Vagina (tissue), 2 donors: ENCODE measurements around the gene MYO9A.

Experiments
- CTCF ChIP-seq, 3 experiments: fragments of 450-650 bp in 2 of 3; fragments of 200-600 bp in 1 of 3; sonication (generic) in 1 of 3; IDR thresholded peaks; one replicate each; pipeline ENCODE4 v1.5.1; 2017 to 2019; ENCODE audit warnings: antibody characterized with exemption in 3 of 3, mild to moderate bottlenecking in 2 of 3, moderate library complexity in 2 of 3
- POLR2A ChIP-seq, 2 donors: fragments of 450-650 bp; IDR thresholded peaks; one replicate each; pipeline ENCODE4 v1.6.1; 2017; ENCODE audit warnings: antibody characterized with exemption in 2 of 2, mild to moderate bottlenecking in 2 of 2, moderate library complexity in 2 of 2
- POLR2AphosphoS5 ChIP-seq, 2 donors: sonication (generic); formaldehyde crosslinking; IDR thresholded peaks; one replicate each; pipeline ENCODE4 v1.9.0; 2017; ENCODE audit warnings: antibody characterized with exemption in 2 of 2, mild to moderate bottlenecking in 2 of 2, low read depth in 1 of 2; ENCODE audit not compliant: insufficient read depth in 1 of 2

DNA sequence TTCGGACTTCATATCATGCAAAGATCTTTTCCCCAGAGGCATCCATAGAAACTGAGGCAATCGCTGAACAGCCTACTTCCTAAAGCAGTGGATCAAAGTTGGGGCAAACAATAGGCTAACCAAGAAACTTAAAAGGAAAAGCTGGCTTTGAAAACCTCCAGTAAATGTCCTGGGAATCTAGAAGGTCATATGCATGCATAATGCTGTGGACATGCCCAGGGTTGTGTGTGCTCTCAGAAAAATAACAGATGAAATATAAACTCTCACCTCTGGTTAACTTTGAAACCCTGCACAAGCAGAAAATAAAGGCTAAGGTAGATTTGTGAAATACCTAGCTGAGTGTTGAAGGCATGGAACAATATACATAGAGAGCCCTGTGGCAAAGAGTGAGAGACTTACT, 96.3 kb downstream of the MYO9A start:
- TF ChIP-seq CTCF (IDR thresholded peaks at IDR 0.05) (no peak), POLR2A (IDR thresholded peaks at IDR 0.05) (no peak), POLR2AphosphoS5 (IDR thresholded peaks at IDR 0.05; ENCODE audit: insufficient read depth in 1 of 2, low read depth in 1 of 2) (no peak)
